Right lobe of liver (tissue), 6 donors: ENCODE results near the gene NSD1. TPM values are rescaled to one million over a fixed set of nuclear protein-coding genes. Genes with fewer than 3 reads are reported as not detected.
"Not testable (repeated sequence)": the region's sequence is repeated elsewhere in the genome, so short reads cannot be mapped to it uniquely, and the experiment has no call there.

ENCODE experiments used
- ATAC-seq, 4 donors: fragments of 200-7000 bp; cut with Tn5 transposase; one replicate each; pipeline ENCODE4 v1.9.1; 2020; ENCODE audit warnings: mild to moderate bottlenecking in 4 of 4, moderate library complexity in 4 of 4
- DNase-seq, 3 donors: peaks; one replicate each; pipeline ENCODE4 v3.0.0-alpha.2; 2020
- H3K27ac ChIP-seq, 3 donors: fragments of 200-600 bp; one replicate each; pipeline ENCODE4 v1.8.0; 2022
- H3K27me3 ChIP-seq, 2 donors: fragments of 200-600 bp; one replicate each; pipeline ENCODE4 v1.8.0; 2022
- H3K36me3 ChIP-seq, 4 donors: fragments of 200-600 bp; sonication (generic) in 1 of 4; one replicate each; pipeline versions ENCODE4 v1.5.1 to v1.8.0; 2017 to 2022; ENCODE audit warnings: control low read depth in 1 of 4
- H3K4me1 ChIP-seq, 4 donors: fragments of 200-600 bp; sonication (generic) in 1 of 4; one replicate each; pipeline versions ENCODE4 v1.5.1 to v1.8.0; 2017 to 2022; ENCODE audit warnings: control low read depth in 1 of 4
- H3K4me3 ChIP-seq, 3 donors: fragments of 200-600 bp; one replicate each; pipeline ENCODE4 v1.8.0; 2022
- H3K9me3 ChIP-seq, 4 donors: fragments of 200-600 bp; sonication (generic) in 1 of 4; one replicate each; pipeline versions ENCODE4 v1.5.1 to v1.8.0; 2017 to 2022; ENCODE audit warnings: control low read depth in 1 of 4
- POLR2A ChIP-seq: fragments of 450-650 bp; IDR thresholded peaks from one replicate; pipeline ENCODE4 v1.6.1; 2017; ENCODE audit warnings: antibody characterized with exemption, mild to moderate bottlenecking
- WGBS: methylation state at CpG from one replicate; pipeline ENCODE4 v1.1.6; 2018; ENCODE audit warnings: low coverage, low lambda C conversion rate; ENCODE audit not compliant: insufficient coverage; ENCODE audit errors: missing lambda C conversion rate; 5-methylcytosine and 5-hydroxymethylcytosine counted together
- intact Hi-C, 2 donors: fragments of 100-400 bp; cut with DNase I; formaldehyde crosslinking; loops; one replicate each; pipeline versions ENCODE4 v1.11.2 to v1.14.1; 2022
- total RNA-seq, 6 experiments: library from RNA; depleted of rRNA in 2 of 6; stranded (reverse); fragments of >200 nt in 2 of 6; fragmentation: NEBNext Ultra II Directional in 3 of 6; extraction: Animal tissue kit (Norgen Biotek cat#: 25700) in 3 of 6; gene quantifications; one replicate each; pipeline versions ENCODE4 v1.1.0 to v1.2.4, GENCODE V29; 2016 to 2023
- TF ChIP-seq, protein P1 (sequence below), 4 donors: fragments of 200-600 bp in 3 of 4; fragments of 450-650 bp in 1 of 4; IDR thresholded peaks; one replicate each; pipeline versions ENCODE4 v1.5.1 to v1.8.0; 2016 to 2022; ENCODE audit warnings: antibody characterized with exemption in 4 of 4, mild to moderate bottlenecking in 2 of 4
- donor health status: DM: no; HTN: yes; CAD: no.
- donor health status: DM: no; HTN: no; CAD: no.
- donor health status: DM: no; HTN: no; CAD: no.
- donor health status: DM: no; HTN: yes; CAD: no.
- donor health status: DM: no; HTN: yes; CAD: no.

NSD1 gene
- total RNA-seq, 6 experiments from 2014 or later = 13.1 to 33.1 (median 23.6) TPM

DNA sequence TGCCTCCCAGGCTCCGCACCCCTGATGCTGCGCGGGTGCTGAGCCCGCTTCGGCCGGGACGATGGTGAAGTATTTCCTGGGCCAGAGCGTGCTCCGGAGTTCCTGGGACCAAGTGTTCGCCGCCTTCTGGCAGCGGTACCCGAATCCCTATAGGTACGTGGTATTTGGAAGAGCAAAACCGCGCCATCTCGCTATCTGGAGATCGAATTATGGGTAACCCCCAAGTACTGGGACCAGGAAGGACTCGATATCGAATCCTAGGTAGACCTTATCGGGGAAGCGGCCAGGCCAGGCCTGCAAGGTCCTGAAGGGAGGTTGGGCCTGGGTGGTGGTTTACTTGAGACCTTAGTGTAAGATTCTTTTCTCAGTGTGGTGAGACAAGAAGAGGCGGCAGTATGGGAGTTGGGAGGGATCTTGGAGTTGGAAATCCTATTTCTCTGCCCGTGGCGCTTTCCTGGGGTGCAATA lies 170.4 kb downstream of the NSD1 start:
- no peak for TF ChIP-seq POLR2A
- TF ChIP-seq, protein P1, sequence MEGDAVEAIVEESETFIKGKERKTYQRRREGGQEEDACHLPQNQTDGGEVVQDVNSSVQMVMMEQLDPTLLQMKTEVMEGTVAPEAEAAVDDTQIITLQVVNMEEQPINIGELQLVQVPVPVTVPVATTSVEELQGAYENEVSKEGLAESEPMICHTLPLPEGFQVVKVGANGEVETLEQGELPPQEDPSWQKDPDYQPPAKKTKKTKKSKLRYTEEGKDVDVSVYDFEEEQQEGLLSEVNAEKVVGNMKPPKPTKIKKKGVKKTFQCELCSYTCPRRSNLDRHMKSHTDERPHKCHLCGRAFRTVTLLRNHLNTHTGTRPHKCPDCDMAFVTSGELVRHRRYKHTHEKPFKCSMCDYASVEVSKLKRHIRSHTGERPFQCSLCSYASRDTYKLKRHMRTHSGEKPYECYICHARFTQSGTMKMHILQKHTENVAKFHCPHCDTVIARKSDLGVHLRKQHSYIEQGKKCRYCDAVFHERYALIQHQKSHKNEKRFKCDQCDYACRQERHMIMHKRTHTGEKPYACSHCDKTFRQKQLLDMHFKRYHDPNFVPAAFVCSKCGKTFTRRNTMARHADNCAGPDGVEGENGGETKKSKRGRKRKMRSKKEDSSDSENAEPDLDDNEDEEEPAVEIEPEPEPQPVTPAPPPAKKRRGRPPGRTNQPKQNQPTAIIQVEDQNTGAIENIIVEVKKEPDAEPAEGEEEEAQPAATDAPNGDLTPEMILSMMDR (IDR thresholded peaks at IDR 0.05) = no peak

DNA sequence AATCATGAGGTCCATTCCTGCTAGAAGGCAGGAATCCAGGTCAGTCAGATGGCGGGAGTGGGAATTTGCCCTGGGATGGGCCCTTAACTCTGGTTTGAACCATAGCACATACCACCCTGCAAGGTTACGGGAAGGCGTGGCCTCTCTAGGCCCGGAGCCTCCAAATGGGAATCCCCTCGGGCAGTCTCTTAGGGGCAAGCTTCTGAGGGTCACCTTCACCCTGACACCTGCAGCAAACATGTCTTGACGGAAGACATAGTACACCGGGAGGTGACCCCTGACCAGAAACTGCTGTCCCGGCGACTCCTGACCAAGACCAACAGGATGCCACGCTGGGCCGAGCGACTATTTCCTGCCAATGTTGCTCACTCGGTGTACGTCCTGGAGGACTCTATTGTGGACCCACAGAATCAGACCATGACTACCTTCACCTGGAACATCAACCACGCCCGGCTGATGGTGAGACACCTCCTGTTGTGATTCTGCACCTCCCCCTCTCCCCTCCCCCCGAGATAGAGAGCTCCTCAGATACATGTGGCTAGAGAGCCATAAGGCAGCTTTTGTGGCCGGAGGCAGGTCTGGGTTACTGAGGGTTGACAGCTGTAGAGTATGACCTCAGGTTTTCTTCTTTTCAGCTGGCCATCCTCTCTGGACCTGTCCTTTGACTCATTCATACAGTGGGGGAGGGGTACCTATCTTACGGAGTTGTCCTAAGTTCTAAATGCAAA lies 171.0 kb downstream of the NSD1 start:
- intact Hi-C loops = no loop called here

More for the DNA sequence above, 170.4 kb downstream of the NSD1 start:
- intact Hi-C loops = no loop called here
- no peaks in the 10 kb centered on the region for H3K9me3 ChIP-seq
- H3K36me3 ChIP-seq = peaks cover 0 to 25% (median 4%) of the 10 kb centered on the region in 4 donors
- H3K27me3 ChIP-seq = no peaks in the 10 kb centered on the region
- peak overlapping the region; percentile 74 to 96 (median 86) for H3K4me3 ChIP-seq
- WGBS = 0% methylated on average over 15 of the region's 25 CpGs
- ATAC-seq (no peak), DNase-seq (no peak)
- peaks cover 0 to 37% (median 15%) of the 10 kb centered on the region in 4 donors for H3K4me1 ChIP-seq
- peak overlapping the region; percentile 76 to 98 (median 84) for H3K27ac ChIP-seq

DNA sequence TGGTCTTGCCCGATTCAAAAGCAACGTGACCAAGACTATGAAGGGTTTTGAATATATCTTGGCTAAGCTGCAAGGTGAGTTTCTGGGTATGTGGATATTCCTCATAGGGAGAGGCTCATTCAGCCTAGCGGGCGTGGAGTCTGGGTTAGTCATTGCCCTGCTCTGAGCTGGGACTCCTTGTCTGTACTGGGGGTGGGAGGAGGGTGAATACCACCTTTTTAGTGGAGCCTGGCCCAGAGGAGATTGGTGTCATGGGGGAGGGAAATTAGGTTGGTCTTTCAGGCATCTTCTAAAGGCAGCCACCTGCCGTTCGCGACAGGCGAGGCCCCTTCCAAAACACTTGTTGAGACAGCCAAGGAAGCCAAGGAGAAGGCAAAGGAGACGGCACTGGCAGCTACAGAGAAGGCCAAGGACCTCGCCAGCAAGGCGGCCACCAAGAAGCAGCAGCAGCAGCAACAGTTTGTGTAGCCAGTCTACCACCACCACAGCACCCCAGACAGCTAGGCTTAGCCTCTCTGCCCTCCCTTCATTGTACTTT lies 172.6 kb downstream of the NSD1 start:
- H3K4me3 ChIP-seq, DNase-seq, H3K27me3 ChIP-seq, intact Hi-C loops, ATAC-seq, H3K9me3 ChIP-seq: not testable (repeated sequence)
- peak overlapping the region in 1 of 3 donors; percentile 39 for H3K27ac ChIP-seq
- H3K36me3 ChIP-seq = peaks cover 0 to 25% (median 4%) of the 10 kb centered on the region in 4 donors
- 100% methylated on average over 1 of the region's 11 CpGs for WGBS
- peaks cover 0 to 29% (median 11%) of the 10 kb centered on the region in 4 donors for H3K4me1 ChIP-seq

More for the DNA sequence above, 171.0 kb downstream of the NSD1 start:
- DNase-seq (peak in 1 of 3 donors; percentile 50), ATAC-seq (peak in 3 of 4 donors; percentile 2 to 37 (median 6))
- H3K27me3 ChIP-seq = no peaks in the 10 kb centered on the region
- WGBS = 34% methylated on average over 2 of the region's 19 CpGs
- H3K9me3 ChIP-seq = no peaks in the 10 kb centered on the region
- no peak for TF ChIP-seq POLR2A
- TF ChIP-seq, protein P1 (IDR thresholded peaks at IDR 0.05) = no peak
- peak overlapping the region; percentile 76 to 98 (median 84) for H3K27ac ChIP-seq
- peaks cover 0 to 25% (median 4%) of the 10 kb centered on the region in 4 donors for H3K36me3 ChIP-seq
- H3K4me3 ChIP-seq = peak overlapping the region; percentile 74 to 96 (median 86)
- H3K4me1 ChIP-seq = peaks cover 0 to 37% (median 15%) of the 10 kb centered on the region in 4 donors

DNA sequence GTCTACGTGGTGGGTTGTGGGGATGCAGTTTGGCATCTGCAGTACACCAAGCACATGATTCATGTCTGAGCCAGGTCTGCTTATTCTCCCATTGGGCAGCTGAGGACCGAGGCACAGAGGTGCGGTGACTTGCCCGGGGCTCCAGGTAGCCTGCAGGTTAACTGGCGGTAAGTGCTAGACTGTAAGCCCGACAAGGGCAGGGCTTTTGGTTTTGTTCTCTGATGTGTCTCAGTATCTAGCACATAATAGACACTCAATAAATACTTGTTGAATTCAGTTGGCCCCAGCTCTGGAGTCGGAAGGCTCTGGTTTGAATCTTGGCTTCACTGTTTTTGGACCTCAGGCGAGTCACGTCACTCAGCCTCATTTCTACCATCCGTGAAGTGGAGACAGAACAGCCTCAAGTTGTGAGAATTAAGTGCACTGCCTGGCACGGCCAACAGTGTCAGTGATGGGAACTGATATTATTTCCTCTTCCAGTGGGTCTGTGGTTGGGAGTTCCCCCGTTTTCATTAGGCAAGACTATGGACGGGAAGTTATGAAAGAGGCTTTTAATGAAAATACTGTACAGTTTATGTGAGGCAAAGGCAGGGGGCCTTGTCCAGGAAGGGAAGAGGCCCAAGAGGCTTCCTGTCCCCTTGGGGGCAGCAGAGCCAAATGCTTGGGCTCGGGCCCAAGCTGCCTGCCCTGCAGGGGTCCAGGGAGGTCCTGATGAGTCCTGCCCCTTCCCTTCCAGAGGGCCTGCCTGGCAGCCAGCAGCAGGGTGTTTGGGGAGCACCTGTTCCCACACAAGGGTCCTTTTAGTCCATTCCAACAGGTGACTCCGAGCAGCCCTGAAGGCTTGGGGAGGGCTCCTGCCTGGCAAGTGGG lies 173.3 kb downstream of the NSD1 start:
- ATAC-seq (peak in 2 of 4 donors; percentile 1), DNase-seq (peak in 1 of 3 donors; percentile 65)
- Histone ChIP-seq H3K27me3 (no peaks in the 10 kb centered on the region), H3K4me1 (peaks cover 0 to 28% (median 15%) of the 10 kb centered on the region in 4 donors), H3K4me3 (no peak overlapping the region), H3K36me3 (peaks cover 0 to 25% (median 4%) of the 10 kb centered on the region in 4 donors), H3K9me3 (no peaks in the 10 kb centered on the region), H3K27ac (peak overlapping the region in 2 of 3 donors; percentile 36 to 39)
- WGBS = 71% methylated on average over 7 of the region's 15 CpGs
- no peak for TF ChIP-seq POLR2A
- TF ChIP-seq, protein P1 (IDR thresholded peaks at IDR 0.05) = no peak
- intact Hi-C loops = no loop called here
